Fibroblast of villous mesenchyme (primary cell): ENCODE results near the gene SEMA4F. TPM values are rescaled to one million over a fixed set of nuclear protein-coding genes. Genes with fewer than 3 reads are reported as not detected.

ENCODE experiments used
- DNase-seq: peaks from one replicate; pipeline ENCODE4 v3.0.0-alpha.2; 2010; ENCODE audit warnings: low read depth
- H3K4me3 ChIP-seq: 2 replicates; pipeline ENCODE4 v1.5.1; 2011; ENCODE audit warnings: low read depth, mild to moderate bottlenecking, low read length
- CTCF ChIP-seq: IDR thresholded peaks from 2 replicates; pipeline ENCODE4 v1.5.1; 2012; ENCODE audit warnings: low read depth, mild to moderate bottlenecking, low read length; ENCODE audit not compliant: insufficient read depth
- total RNA-seq: library from RNA; depleted of rRNA; stranded (reverse); fragments of >200 nt; gene quantifications from 2 replicates; pipeline ENCODE4 v1.2.3, GENCODE V29; 2012

Gene SEMA4F
- total RNA-seq, 1 donor, result 5.6 TPM

- H3K4me3 ChIP-seq, result no peak overlapping the region
- TF ChIP-seq CTCF, result no peak
- DNase-seq, result no peak
Measured at GRCh38 chr2:74645344-74645743, 8.7 kb upstream of the SEMA4F start.

- DNase-seq, result no peak
- no peak for TF ChIP-seq CTCF
Measured at GRCh38 chr2:74646201-74646600, 7.8 kb upstream of the SEMA4F start.

DNA sequence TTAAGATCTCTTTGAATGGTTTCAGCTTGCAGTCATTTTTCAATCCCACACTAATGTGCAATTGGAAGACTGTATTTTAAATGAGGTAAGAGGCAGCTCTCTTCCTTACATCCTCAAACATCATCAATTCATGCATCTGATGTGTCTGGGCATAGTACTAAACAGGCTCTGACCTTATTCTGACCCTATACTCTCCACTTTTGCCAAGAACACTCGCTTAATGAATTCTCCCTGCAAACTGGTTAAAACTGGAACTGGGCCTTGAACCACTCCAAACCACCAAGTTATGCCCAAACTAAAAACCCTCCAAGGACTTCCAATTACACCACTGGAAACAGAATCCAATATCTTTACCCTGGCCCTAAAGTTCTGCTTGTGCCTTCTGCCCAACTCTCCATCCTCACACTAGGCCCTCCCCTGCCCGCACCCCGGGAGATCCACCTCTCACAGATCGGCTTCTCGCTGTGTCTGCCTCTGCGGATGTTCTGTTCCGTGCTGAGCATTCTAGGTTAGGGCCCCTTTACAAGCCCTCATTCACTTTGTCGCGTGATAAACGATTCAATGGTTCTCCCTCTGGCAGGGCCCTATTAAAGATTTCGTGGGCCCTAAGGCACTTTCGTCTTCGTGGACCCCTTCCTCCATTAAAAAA is 7.1 kb upstream of the SEMA4F start:
- no peak for TF ChIP-seq CTCF
- no peak for DNase-seq
- H3K4me3 ChIP-seq, result no peak overlapping the region

More at GRCh38 chr2:74646201-74646600, 7.8 kb upstream of the SEMA4F start:
- H3K4me3 ChIP-seq, result no peak overlapping the region

DNA sequence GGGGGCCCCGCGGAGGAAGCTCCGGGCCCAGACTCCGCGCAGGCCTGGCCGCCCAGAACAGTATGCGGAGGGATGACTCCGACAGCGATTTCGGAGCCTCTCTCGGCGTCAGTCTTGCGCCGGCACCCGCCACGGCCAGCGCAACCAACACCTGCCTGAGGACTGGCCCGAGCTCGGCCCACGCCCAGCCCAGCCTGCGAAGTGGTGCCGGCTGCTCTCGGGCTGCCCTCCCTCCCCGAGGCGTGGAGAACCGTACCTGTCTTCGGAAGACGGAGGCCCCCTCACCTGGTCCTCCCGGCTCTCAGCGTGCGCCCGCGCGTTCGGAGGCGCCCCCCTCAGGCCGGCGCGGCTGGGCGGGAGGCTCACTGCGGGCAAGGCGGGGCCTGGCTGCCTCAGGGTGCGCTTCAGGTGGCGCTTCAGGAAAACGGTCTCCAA is 6.0 kb upstream of the SEMA4F start, which contains the start of gene M1AP:
Gene M1AP, minus strand, starts transcription at position 322 of the 435 bp plus-strand sequence. CDS start 8,055 bp downstream, outside the sequence.
- DNase-seq, result no peak
- TF ChIP-seq CTCF, result peak; percentile 18
- H3K4me3 ChIP-seq, result peak within 1 kb of the TSS; percentile 40

GRCh38 chr2:74653589-74653984 is 460 bp upstream of the SEMA4F start:
- DNase-seq, result no peak
- TF ChIP-seq CTCF, result no peak
- peak overlapping the region; percentile 68 for H3K4me3 ChIP-seq

- no peak for DNase-seq
- TF ChIP-seq CTCF, result no peak
Measured at GRCh38 chr2:74655579-74655978, 1.5 kb downstream of the SEMA4F start.

GRCh38 chr2:74658516-74658915 is 4.5 kb downstream of the SEMA4F start:
- peak; percentile 18 for DNase-seq
- TF ChIP-seq CTCF, result no peak
- no peak overlapping the region for H3K4me3 ChIP-seq

More at GRCh38 chr2:74655579-74655978, 1.5 kb downstream of the SEMA4F start:
- H3K4me3 ChIP-seq, result no peak overlapping the region
